ENCODE measurements around the gene TUBG1.

Gene TUBG1

DNA sequence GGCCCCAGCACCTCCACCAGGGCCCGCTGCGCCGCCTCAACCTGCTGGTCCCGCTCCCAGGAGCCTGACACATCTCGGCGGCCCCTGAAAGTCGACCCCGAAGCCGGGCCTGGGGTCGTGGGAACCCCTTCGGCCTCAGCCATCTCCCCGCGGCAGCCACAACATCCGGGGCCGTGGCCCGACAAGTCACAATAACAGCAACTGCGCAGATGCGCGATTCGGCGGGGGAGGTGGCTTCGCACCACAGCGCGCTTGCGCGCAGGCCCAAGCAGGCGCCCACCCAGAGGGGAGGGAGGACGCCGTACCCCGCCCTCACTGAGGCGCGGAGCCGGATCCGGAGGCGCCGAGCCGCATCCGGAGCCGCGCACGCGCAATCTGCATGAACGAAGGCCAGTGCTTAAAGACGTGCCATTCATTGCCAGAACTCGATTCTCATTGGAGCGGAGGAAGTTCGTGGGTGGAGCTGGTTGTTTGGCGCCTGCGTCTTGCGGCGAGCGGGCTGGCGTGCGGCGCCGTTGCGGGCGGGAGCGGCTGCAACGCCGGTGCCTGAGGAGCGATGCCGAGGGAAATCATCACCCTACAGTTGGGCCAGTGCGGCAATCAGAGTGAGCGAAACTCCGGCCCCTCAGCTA, at the start of gene TUBG1, which contains the start of gene RETREG3:
Gene TUBG1 (plus strand): TSS at position 502 of the 632 bp plus-strand sequence. CDS start 55 bp downstream, at position 557.
Gene RETREG3 (minus strand): TSS at position 193 of the 632 bp plus-strand sequence. CDS start 50 bp downstream, at position 143.
- DNase-seq, result peak; percentile 99

GRCh38 chr17:42560246-42560645, 49.2 kb upstream of the TUBG1 start:
- DNase-seq, result no peak

DNA sequence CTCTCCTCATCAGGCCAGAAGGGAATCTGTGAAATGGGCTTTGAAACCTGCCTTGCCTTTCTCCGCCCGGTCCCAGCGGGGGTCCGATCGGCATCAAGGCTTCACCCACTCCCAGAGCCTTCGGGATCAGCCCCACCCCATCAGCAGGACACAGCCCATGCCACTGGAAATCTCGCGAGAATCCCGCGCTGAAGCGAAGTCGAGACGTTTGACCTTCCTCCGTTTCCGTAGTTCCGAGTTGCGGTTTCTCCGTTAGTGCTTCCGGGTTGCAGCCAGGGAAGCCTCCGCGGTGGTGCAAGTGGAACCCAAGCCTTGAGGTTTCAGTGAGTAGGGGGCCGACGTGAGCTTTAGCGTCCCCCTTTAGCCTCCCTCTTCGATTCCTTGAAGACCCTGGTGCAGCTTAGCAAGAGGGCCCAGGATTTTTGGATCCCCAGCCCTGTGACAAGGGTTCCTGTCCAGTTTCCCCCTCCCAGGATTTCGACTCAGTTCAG, 47.5 kb upstream of the TUBG1 start, which contains the start of gene COASY:
Gene COASY (plus strand): TSS at position 252 of the 491 bp plus-strand sequence. CDS start 475 bp downstream, outside the sequence.
- DNase-seq, result peak; percentile 86

- no peak for DNase-seq
Observed at GRCh38 chr17:42562388-42563142, 46.9 kb upstream of the TUBG1 start.

GRCh38 chr17:42563143-42563509, 46.4 kb upstream of the TUBG1 start:
- no peak for DNase-seq

GRCh38 chr17:42563543-42563942, 45.9 kb upstream of the TUBG1 start:
- no peak for DNase-seq

- no peak for DNase-seq
Observed at GRCh38 chr17:42563950-42564349, 45.5 kb upstream of the TUBG1 start.

GRCh38 chr17:42564815-42565522, 44.5 kb upstream of the TUBG1 start:
- DNase-seq, result no peak

GRCh38 chr17:42565523-42566214, 43.8 kb upstream of the TUBG1 start:
- DNase-seq, result no peak

DNA sequence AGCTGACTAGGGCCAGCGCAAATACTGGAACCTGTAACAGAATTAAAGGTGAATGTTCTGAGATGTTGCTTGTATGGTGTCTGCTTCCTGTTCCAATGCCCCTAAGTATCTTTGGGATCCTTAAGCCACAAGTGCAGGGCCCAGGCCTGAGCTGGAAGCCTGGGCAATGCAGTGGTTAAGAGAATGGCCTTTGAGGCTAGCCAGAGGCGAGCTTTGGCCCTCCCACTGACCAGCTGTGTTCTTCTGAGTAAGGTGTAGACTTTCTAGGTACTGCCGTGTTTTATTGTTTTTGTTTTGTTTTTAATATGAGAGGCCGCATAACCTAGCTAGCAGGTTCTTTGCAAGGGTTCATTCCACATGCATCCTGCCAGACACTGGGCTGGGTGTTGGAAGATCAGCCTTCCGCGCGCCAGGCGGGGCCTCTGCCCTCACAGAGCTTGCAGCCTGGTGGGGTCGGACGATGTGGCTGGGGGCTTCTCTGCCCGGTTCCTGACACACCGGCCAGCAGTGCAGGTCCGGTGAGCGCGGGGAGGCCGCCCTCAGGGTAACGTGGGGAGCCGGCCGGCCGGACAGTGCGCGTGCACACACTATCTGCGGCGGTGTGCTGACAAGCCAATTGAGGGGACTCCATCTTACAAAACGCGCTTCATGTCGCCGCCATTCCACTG, 43.1 kb upstream of the TUBG1 start:
- DNase-seq, result no peak

GRCh38 chr17:42566883-42567573, 42.5 kb upstream of the TUBG1 start, which contains the start of gene MLX:
Gene MLX, plus strand, starts transcription at chr17:42567100. Its CDS starts 25 bp downstream, at chr17:42567125.
- peak; percentile 86 for DNase-seq

DNA sequence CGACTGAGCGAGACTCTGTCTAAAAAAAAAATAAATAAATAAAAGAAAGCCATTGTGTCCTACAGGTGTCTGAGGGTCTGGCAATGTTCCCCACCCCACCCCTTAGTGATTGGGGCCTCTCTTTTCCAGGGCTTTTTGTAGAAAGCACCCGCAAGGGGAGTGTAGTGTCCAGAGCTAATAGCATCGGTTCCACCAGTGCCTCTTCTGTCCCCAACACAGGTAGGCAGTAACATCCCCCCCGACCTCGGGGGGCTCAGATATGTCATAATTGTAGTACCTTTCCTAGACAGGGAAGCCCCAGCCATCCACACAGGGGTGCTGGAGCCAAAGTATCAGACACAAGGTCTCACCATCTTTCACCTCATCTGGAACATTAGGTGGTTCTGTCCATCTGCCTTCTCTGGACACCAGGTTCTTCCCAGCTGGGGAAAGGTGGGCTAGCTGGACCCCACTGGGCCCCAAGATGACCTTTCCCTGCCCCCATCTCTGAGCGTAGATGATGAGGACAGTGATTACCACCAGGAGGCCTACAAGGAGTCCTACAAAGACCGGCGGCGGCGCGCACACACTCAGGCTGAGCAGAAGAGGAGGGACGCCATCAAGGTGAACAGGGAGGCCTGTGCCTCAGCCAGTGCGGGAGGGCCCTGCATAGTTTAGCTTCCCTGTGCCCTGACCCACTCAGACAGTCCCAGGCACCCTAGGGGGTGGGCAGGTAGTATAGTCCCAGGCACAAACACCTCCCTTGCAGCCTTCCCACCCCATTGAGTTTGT, 41.0 kb upstream of the TUBG1 start:
- DNase-seq, result no peak

GRCh38 chr17:42571435-42572225, 37.9 kb upstream of the TUBG1 start:
- no peak for DNase-seq

DNA sequence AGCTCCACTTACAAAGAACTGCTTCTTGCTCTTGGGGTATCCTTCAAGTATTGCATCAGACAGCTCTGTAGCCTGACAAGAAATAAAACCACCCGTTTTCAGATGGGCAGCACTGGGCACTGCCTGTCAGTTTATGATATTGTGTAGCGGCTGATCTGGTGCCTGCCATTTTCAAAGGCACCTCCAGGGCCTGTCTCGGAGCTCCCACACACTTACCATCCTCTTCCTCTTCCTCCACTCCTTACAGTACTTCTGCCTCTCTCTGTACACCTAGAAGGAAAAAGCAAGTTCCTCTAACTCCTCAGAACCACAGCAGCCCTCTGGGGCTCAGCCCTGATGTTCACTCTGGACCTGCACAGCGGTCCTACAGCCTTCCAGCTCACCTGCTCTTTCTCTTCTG, 36.4 kb upstream of the TUBG1 start:
- DNase-seq, result no peak

GRCh38 chr17:42574463-42574862, 35.0 kb upstream of the TUBG1 start:
- no peak for DNase-seq

GRCh38 chr17:42577140-42577531, 32.3 kb upstream of the TUBG1 start:
- DNase-seq, result no peak

- DNase-seq, result peak; percentile 87
Observed at GRCh38 chr17:42577532-42578281, 31.8 kb upstream of the TUBG1 start, which contains the start of gene PSMC3IP. Gene PSMC3IP, minus strand, starts transcription at chr17:42577729. Its CDS starts 43 bp downstream, at chr17:42577686.

DNA sequence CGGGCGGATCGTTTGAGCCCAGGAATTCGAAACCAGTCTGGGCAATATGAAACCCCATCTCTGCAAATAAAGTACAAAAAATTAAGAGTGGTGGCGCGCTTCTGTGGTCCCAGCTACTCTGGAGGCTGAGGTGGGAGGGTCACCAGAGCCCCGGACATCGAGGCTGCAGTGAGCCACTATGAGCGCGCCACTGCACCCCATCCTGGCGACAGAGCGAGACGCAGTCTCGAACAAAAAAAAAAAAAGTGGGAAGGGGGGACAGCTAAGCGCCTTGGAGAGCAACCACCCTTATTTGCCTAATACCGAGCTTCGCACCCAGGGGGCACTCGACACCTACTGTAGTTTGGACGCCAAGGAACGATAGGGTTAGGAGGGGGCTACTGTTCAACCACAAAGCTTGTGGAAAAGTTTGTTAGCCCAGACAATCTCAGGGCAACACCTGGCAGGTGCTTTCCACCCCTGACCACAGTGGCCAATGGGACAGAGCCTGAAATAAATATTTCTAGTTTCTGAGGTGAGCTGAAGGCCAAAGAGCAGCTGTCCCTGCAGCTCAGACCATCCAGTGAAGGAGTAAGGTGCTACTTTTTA, 31.1 kb upstream of the TUBG1 start:
- DNase-seq, result peak; percentile 52

All from activated effector memory CD4-positive, alpha-beta T cell treated with Interleukin-2 at 50 U/mL for 16 hours (primary cell).